ENCODE measurements around the gene RMND5A. TPM values are rescaled to one million over a fixed set of nuclear protein-coding genes. Genes with fewer than 3 reads are reported as not detected.

RMND5A gene
- polyA plus RNA-seq, 1 of the 3 experiments (the other 2 are of a cell fraction): 4.3 TPM

DNA sequence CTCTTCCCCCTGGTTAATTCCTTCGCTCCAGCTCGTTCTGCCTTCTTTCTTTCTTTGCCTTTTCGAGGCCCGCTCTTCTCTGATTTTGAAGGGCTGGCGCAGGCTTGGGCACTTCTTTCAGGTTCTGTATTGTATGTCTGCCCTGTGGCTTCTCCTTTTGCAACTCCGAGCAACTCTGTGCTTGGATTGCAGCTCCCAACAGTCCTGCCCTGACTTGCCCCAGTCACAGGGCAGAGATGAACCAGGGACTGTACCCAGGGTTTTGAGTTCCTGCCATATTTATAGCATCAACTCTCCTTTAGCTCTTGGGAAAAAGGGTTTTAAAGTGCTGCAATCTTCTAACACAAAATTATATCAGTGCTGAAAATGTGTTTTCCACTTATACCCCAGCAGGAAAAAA is 101.8 kb downstream of the RMND5A start:
- no peak for DNase-seq
- 65% methylated on average over 6 of the region's 6 CpGs for WGBS (ENCODE audit: low lambda C conversion rate)
- no peaks in the 10 kb centered on the region for H3F3A ChIP-seq (replicated peaks; ENCODE audit: insufficient read depth)
- H3K4me3 ChIP-seq (ENCODE audit: low read depth in 2 of 2, low read length in 1 of 2): no peak overlapping the region
- H3K9me2 ChIP-seq: no peaks in the 10 kb centered on the region
- H3K4me2 ChIP-seq: no peak overlapping the region
- H3K36me3 ChIP-seq (replicated peaks in 1 of 2; ENCODE audit: control insufficient read depth in 1 of 2, insufficient read depth in 2 of 2, low read length in 1 of 2): no peaks in the 10 kb centered on the region
- no peak overlapping the region for H2AFZ ChIP-seq (ENCODE audit: low read depth)
- H3K27me3 ChIP-seq (ENCODE audit: insufficient read depth): peaks cover 13% of the 10 kb centered on the region; the same call in 1 of the 2 replicates
- CTCF ChIA-PET: interaction anchor here (1.0 to 1.2 kb wide), 2 partner anchors 8 to 13 kb away, joined by 3 to 5 read pairs; no protein-coding TSS in a partner anchor
- TF ChIP-seq TAF1 (IDR thresholded peaks at IDR 0.05; ENCODE audit: borderline replicate concordance, low read depth, low read length) (no peak), FOSL2 (IDR thresholded peaks at IDR 0.05; ENCODE audit: borderline replicate concordance, low read depth) (no peak), EZH2phosphoT487 (IDR thresholded peaks at IDR 0.05; ENCODE audit: borderline replicate concordance, low read depth) (no peak), CHD2 (IDR thresholded peaks at IDR 0.05; ENCODE audit: low read length, partially characterized antibody) (no peak), SMC3 (IDR thresholded peaks at IDR 0.05; ENCODE audit: low read depth, low read length) (no peak), GABPA (IDR thresholded peaks at IDR 0.05; ENCODE audit: low read depth) (no peak), GATA2 (CRISPR knock-in tag; IDR thresholded peaks at IDR 0.05) (no peak), FOXM1 (IDR thresholded peaks at IDR 0.05; ENCODE audit: low read depth) (no peak), REST (IDR thresholded peaks at IDR 0.05; ENCODE audit: low read depth, low read length) (no peak), MAX (IDR thresholded peaks at IDR 0.05; ENCODE audit: low read depth) (no peak), NFIC (IDR thresholded peaks at IDR 0.05; ENCODE audit: borderline replicate concordance) (no peak), RAD21 (IDR thresholded peaks at IDR 0.05; ENCODE audit: low read length) (no peak), TEAD4 (IDR thresholded peaks at IDR 0.05; ENCODE audit: borderline replicate concordance, insufficient read depth) (no peak), SIN3A (IDR thresholded peaks at IDR 0.05; ENCODE audit: borderline replicate concordance, low read depth, low read length) (no peak), FOXJ3 (CRISPR knock-in tag; IDR thresholded peaks at IDR 0.05) (no peak), USF1 (IDR thresholded peaks at IDR 0.05; ENCODE audit: borderline replicate concordance, low read depth) (no peak), JUND (IDR thresholded peaks at IDR 0.05) (no peak)
- TF ChIP-seq, protein P1, sequence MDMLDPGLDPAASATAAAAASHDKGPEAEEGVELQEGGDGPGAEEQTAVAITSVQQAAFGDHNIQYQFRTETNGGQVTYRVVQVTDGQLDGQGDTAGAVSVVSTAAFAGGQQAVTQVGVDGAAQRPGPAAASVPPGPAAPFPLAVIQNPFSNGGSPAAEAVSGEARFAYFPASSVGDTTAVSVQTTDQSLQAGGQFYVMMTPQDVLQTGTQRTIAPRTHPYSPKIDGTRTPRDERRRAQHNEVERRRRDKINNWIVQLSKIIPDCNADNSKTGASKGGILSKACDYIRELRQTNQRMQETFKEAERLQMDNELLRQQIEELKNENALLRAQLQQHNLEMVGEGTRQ (IDR thresholded peaks at IDR 0.05; ENCODE audit: borderline replicate concordance, low read depth, low read length): no peak
- H3K27ac ChIP-seq (ENCODE audit: low read depth in 2 of 2, low read length in 1 of 2): no peak overlapping the region
- POLR2A ChIA-PET: no interaction called here
- no peak overlapping the region for H3K9ac ChIP-seq
- no peaks in the 10 kb centered on the region for H3K9me3 ChIP-seq
- no peaks in the 10 kb centered on the region for H4K20me1 ChIP-seq (ENCODE audit: insufficient read depth)
- H3K79me2 ChIP-seq (ENCODE audit: insufficient read depth): no peaks in the 10 kb centered on the region
- H3K4me1 ChIP-seq (ENCODE audit: control insufficient read depth in 1 of 2, insufficient read depth in 2 of 2, low read depth in 1 of 2, low read length in 1 of 2): no peaks in the 10 kb centered on the region
